Right ventricle myocardium superior (tissue), 1 donor: ENCODE data around the gene CRACR2B. TPM values are rescaled to one million over a fixed set of nuclear protein-coding genes. Genes with fewer than 3 reads are reported as not detected.
A peak's percentile ranks its signal among the peaks of the same experiment; 100 is the strongest.

ENCODE experiments used
- ATAC-seq: fragments of 200-7000 bp; cut with Tn5 transposase; one replicate; pipeline ENCODE4 v1.9.1; 2020; ENCODE audit warnings: mild to moderate bottlenecking; ENCODE audit not compliant: poor library complexity
- DNase-seq: peaks from one replicate; pipeline ENCODE4 v3.0.0-alpha.2; 2020
- intact Hi-C: fragments of 100-400 bp; cut with DNase I; formaldehyde crosslinking; loops from one replicate; pipeline ENCODE4 v1.11.2; 2022
- total RNA-seq: library from RNA; stranded (reverse); fragmentation: NEBNext Ultra II Directional; extraction: Animal tissue kit (Norgen Biotek cat#: 25700); gene quantifications from one replicate; pipeline ENCODE4 v1.2.1, GENCODE V29; 2021
- donor health status: DM: no; HTN: yes; CAD: no; lungs with severe emphysema.

Gene CRACR2B
- total RNA-seq, 1 donor from 2014 or later, result 18.9 TPM

DNA sequence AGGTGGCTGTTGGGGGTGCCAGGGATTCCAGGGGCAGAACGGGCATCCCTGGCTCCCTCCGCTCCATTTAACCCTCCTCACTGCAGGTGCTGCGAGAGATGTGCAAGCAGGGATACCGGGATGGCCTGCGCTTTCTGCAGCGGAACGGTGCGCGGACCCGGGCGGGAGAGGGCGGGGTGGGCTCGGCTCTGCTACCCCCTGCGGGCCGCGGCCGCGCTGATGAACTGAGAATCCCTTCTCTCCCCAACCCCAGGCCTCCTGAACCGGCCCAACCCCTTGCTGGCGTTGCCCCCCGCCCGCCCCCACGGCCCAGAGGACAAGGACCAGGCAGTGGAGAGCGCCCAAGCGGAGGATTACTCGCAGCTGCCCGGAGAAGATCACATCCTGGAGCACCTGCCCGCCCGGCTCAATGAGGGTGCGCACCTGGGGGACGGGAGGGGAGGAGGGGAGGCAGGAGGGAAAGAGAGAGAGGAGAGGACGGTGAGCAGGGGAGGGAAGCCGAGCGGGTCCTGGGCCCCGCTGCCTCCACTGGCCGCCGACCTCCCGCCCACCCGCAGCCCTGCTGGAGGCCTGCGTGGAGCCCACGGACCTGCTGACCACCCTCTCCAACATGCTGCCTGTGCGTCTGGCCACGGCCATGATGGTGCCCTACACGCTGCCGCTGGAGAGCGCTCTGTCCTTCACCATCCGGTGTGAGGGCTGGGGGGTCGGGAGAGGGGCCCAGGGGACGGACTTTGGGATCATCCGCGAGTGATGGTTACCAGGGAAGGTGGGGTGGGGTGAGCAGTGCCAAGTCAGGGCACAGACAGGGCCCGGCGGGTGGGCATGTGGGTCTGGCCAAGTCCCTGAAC, 4.1 kb upstream of the CRACR2B start:
- intact Hi-C loops, result no loop called here
- no peak for ATAC-seq
- DNase-seq, result no peak

DNA sequence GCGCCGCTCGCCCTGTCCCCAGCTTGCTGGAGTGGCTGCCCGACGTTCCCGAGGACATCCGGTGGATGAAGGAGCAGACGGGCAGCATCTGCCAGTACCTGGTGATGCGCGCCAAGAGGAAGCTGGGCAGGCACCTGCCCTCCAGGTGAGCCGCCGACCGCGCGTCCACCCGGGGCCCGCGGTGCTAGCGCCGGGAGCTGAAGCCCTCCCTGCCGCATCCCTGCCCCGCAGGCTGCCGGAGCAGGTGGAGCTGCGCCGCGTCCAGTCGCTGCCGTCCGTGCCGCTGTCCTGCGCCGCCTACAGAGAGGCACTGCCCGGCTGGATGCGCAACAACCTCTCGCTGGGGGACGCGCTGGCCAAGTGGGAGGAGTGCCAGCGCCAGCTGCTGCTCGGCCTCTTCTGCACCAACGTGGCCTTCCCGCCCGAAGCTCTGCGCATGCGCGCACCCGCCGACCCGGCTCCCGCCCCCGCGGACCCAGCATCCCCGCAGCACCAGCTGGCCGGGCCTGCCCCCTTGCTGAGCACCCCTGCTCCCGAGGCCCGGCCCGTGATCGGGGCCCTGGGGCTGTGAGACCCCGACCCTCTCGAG, 3.3 kb upstream of the CRACR2B start:
- intact Hi-C loops, result no loop called here
- DNase-seq (no peak), ATAC-seq (no peak)

GRCh38 chr11:824942-825341, 2.8 kb upstream of the CRACR2B start:
- DNase-seq, result no peak
- intact Hi-C loops, result no loop called here
- no peak for ATAC-seq

DNA sequence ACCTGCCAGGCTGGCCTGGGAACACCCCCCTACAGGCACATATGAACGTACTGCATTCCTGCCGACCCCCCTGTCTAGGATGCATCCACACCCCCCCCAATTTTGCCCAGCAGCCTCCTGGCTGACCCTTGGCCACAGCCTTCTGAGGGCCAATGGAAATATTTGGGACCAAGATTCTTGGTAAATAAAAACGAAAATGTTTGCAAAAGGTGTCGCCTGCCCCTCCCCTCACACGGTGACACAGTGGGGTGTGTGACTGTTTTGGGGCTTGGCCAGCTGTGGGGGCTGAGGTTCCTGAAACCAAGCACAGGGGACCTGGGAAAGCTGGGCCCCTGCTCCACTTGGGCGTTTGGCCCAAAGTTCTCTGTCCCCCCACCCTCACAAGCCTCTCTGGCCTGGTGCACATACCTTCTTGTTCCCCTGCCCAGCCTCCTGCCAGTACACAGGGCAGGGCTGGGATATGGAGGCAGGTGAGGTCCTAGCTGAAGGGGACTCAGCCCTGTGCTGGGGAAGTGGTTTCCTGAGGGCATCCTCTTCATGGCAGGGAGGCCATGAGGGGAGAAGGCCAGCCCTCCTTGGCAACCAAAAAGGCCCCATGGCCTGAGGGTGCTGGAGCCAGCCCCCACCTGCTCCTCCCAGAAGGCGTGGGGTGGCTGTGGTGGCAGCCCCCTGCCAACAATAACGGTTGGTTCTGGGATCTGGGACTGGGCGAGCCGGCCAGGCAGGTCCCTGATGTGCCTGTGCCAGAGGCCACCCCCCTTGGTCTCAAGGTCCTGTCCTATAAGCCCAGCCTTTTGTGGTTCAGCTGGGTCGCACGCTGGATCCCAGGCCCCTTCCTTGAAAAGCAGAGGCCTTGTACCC, 2.1 kb upstream of the CRACR2B start:
- intact Hi-C loops, result no loop called here
- ATAC-seq (no peak), DNase-seq (no peak)

DNA sequence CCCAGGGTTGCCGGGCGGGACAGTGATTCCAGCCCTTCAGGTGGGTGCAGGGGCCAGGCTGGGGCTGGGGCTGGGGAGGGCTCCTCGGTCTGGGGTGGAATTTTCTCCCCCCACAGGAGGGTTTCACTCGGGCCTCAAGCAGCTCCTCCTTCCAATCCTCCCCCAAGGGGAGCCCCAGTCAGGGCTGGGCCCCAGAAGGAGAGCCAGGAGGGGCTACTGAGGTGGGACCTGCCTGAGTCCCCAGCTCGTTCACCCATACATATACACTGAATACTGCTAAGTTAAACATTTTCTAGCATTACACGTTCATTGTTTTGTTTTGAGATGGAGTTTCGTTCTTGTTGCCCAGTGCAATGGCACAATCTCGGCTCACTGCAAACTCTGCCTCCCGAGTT, 1.5 kb upstream of the CRACR2B start:
- intact Hi-C loops, result no loop called here
- ATAC-seq (no peak), DNase-seq (no peak)

GRCh38 chr11:826836-827145, 928 bp upstream of the CRACR2B start:
- intact Hi-C loops, result no loop called here
- no peak for ATAC-seq
- DNase-seq, result no peak

DNA sequence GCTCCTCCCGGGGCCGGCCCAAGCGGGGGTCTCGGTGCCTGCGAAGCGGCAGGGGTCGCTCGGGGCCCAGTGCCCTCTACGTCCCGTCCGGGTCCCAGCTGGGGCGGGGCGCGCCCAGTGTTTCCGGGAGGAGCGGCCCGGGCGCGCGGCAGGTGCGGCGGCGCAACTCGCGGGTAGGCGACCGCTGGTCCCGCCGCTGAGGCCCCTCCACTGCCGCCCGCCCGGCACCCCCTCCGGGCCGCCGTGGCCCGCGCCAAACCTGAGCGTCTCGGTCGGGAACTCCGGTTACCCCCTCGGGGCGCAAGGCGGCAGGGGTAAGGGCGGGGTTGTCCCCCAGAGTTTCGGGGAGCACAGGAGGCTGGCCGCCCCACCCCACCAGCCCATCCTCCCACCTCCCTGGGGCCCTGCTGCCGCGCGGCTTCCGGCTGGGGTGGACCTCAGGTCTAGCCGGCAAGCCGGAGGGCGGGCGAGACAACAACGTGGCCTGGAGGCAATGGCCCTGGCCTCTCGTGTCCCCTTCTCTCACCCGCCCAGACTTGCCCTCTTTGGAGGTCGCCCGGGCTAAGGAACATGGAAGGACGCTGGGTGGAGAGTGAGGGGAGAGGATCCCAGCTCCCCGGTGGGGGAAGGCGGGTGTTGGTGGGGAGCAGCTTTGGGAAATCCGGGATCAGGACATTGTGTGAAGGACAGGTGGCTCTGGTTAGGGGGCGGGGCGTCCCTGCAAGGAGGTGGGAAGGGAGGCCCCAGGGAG, 398 bp upstream of the CRACR2B start:
- DNase-seq (no peak), ATAC-seq (no peak)
- intact Hi-C loops, result no loop called here

DNA sequence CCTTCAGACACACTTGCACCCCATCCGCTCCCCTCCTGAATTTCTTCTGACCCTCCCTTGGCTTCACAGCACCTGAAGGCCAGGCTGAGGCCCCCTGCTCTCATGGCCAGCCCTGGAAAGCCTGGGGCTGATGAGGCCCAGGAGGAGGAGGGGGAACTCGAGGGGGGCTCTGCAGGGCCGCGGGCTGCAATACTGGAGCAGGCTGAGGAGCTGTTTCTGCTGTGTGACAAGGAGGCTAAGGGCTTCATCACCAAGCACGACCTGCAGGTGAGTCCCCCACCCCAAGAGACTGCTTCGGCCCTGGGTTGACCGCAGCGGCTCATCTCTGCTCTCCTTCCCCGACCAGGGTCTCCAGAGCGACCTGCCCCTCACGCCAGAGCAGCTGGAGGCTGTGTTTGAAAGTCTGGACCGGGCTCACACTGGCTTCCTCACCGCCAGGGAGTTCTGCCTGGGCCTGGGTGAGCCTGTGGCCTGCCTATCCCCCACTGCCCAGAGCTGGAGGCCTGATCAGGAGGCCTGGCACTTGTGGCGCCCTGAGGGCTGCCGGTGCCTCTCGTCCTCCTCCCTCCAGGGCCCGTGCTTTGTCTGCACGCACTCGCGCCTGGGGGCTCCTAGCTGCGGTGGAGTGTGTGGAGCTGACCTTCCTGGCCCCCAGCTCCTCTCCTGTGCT, 922 bp downstream of the CRACR2B start:
- intact Hi-C loops, result no loop called here
- no peak for DNase-seq

GRCh38 chr11:829176-829846, 1.6 kb downstream of the CRACR2B start:
- DNase-seq, result peak; percentile 81
- ATAC-seq, result peak; percentile 4
- intact Hi-C loops, result no loop called here

More for the DNA sequence above, 922 bp downstream of the CRACR2B start:
- no peak for ATAC-seq

- intact Hi-C loops, result no loop called here
- DNase-seq (no peak), ATAC-seq (peak; percentile 0)
These were observed 2.2 kb downstream of the CRACR2B start for GRCh38 chr11:829847-830294.

DNA sequence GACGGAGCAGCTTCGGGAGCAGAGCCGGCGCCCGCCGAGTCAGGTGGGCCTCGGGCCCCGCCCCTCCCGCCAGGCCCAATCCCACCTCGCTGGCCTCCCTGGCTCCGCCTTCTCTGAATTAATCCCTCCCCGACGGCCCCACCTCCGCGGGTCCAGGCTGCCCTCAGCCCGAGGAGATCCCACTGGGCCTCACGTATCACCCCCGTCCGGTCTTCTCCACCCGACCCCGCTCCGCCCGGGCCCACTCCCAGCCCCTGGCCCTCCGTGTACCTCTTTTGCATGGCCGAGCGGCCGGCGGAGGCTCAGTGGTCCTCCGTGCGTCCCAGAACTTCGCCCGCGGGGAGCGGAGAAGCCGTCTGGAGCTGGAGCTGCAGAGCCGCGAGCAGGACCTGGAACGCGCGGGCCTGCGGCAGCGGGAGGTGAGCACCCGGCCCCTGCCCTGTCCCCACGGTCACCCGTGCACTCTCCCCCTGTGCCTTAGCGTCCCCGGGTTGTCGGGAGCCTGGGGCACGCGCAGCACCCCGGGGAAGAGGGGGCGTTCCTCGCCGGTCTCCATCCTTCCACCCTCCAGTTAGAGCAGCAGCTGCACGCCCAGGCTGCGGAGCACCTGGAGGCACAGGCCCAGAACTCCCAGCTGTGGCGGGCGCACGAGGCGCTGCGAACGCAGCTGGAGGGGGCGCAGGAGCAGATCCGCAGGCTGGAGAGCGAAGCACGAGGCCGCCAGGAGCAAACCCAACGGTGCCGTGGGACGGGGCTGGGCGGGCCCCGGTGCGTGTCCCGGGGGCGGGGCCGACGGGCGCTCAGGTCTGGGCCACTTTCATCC, 2.8 kb downstream of the CRACR2B start:
- DNase-seq (peak; percentile 90), ATAC-seq (peak; percentile 55)
- intact Hi-C loops, result no loop called here

DNA sequence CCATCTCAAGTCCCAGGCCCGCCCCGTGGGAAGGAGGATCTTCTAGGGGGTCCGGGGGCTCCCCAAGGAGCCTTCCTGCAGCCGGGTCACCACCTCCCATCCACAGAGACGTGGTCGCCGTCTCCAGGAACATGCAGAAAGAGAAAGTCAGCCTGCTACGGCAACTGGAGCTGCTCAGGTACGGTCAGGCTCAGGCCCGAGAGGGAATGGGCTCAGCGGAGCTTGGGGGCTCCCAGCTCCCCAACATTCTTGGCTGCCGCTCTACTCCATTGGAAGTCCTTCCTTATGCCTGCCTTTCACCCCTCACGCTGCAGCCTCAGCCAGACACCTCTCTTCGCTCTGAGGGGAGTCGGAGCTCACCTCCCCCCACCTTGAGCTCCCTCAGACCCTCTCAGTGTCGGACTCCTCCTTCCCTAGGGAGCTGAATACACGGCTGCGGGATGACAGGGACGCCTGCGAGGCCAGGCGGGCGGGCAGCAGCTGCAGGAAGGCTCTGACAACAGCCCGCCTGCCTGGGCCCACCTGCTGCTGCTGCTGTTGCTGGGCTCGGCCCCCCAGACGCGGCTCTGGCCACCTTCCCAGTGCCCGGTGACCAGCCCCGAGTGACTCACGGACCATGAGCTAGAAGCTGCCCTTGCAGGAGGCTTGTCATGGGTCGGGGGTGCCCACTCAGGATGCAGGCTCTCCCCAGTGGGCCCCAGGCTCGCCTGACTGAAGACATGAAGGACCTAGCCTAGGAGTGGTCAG, 3.6 kb downstream of the CRACR2B start:
- ATAC-seq (no peak), DNase-seq (no peak)
- intact Hi-C loops, result no loop called here

DNA sequence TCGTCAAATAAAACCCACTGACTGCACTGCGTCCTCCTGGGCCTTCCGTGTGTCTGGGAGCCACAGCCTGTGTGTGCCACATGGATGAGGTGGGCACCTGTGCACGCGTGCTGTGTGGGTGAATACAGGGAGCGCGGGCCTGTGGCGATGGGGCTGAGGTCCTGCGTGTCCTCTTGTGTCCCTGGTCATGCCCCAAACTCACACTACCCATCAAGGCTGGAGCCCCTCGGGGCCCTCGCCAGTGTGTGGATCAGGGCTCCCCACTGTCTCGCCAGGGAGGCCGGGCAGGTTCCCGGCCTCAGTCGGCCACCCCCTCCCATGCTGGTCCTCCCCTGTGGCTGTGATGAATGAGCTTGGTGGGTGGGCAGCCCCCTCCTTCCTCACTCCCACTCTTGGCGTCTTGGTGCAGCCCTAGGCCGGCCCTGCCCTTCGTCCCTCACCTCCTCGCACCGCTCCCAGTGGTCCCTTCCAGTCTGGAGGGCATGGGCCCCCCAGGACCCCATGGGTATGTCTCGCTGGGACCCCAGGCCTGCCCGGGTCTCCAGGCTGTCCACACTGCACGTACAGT, 4.3 kb downstream of the CRACR2B start:
- intact Hi-C loops, result no loop called here
- no peak for ATAC-seq
- no peak for DNase-seq

DNA sequence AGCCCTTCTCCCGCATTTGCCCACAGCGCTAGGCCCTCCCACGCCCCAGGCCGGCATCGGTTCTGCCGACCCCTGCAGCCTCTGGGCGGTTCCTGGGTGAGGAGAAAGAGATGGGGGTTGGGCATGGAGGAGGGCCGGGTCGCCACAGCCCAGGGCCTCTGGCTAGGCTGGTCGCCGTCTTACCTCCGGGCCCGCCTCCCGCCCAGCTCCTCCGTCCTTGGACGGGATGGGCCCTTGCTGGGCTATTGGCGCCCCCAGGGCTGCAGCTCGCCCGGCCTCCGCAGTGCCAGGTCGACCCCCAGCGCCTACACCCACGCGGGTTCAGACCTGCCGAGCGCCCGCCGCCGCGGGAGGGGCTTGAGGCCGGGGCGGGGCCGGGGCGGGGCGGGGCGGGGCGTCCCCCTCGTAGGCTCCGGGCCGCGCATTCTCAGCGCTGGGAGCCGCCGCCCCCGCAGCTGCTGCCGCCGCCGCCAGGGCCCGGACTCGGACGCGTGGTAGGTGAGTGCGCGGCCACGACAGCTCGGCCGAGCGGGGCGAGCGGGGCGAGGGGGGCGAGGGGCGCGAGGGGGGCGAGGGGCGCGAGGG, 4.9 kb downstream of the CRACR2B start, which contains the start of gene CD151:
Gene CD151 (plus strand): TSS at position 424 of the 585 bp plus-strand sequence. CDS start 3,118 bp downstream, outside the sequence.
- intact Hi-C loops, result no loop called here
- peak; percentile 38 for ATAC-seq
- peak; percentile 62 for DNase-seq

DNA sequence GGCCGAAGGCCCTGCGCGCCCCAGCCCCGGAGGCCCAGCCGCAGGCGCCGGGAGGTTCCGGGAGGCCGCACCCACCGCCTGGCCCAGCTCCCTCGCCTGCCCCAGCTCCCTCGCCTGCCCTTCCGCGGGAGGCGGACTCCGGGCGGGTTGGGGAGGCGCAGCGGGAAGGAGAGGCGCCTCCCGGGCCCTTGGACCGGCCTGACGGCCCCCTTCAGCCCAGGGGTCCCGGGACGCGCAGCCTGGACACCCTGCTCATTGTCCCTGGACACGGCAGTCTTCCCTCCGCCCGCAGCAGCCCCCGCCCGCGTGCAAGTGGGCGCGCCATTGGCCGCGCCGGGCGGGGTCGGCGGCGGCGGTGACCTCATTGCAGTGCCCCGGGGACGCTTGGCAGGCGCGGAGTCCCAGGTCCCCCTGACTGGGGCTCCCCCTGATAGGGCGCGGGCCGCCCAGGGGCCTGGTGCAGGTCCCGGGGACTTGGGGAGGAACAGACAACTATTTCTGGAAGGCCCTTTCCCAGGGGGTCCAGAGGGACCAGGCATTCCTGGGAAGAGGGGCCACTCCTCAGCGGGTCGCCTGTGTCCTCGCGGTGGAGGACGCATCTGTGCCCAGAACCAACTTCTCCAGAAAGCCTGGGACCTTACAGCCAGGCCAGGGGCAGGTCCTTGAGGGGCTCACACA, 5.5 kb downstream of the CRACR2B start:
- intact Hi-C loops, result no loop called here
- ATAC-seq, result peak; percentile 11
- peak; percentile 78 for DNase-seq
